ENCODE data around the gene TIMM21. TPM values are rescaled to one million over a fixed set of nuclear protein-coding genes. Genes with fewer than 3 reads are reported as not detected.

The TIMM21 gene
- total RNA-seq, 4 donors from 2014 or later = 16.9 to 28.9 (median 23.2) TPM

DNA sequence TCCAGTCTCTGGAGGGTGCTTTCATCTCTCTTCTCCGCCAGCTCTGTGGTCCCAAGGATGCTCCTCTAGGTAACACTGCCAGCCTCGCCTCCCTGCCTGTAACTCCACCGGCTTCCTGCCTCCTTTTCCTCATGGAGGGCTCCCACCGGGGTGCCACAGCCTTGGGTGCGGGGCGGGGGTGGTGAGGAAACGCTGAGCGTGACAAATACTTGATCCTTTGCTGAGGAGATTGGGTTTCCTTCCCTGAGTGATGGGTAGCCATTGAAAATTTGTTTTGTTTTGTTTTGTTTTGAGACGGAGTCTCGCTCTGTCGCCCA lies 25.1 kb downstream of the TIMM21 start:
- no peak for DNase-seq (ENCODE audit: low spot score in 2 of 2)
- WGBS, 2 donors = 91 to 92% methylated on average over 11 of the region's 11 CpGs
- TF ChIP-seq, protein P1, sequence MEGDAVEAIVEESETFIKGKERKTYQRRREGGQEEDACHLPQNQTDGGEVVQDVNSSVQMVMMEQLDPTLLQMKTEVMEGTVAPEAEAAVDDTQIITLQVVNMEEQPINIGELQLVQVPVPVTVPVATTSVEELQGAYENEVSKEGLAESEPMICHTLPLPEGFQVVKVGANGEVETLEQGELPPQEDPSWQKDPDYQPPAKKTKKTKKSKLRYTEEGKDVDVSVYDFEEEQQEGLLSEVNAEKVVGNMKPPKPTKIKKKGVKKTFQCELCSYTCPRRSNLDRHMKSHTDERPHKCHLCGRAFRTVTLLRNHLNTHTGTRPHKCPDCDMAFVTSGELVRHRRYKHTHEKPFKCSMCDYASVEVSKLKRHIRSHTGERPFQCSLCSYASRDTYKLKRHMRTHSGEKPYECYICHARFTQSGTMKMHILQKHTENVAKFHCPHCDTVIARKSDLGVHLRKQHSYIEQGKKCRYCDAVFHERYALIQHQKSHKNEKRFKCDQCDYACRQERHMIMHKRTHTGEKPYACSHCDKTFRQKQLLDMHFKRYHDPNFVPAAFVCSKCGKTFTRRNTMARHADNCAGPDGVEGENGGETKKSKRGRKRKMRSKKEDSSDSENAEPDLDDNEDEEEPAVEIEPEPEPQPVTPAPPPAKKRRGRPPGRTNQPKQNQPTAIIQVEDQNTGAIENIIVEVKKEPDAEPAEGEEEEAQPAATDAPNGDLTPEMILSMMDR (IDR thresholded peaks at IDR 0.05) = no peak
- no peak for TF ChIP-seq POLR2A (IDR thresholded peaks at IDR 0.05)
- intact Hi-C loops (cut with DNase I; ENCODE audit: low total_unique reads) = no loop called here
- no peak overlapping the region for H3K4me3 ChIP-seq (ENCODE audit: low read depth, poor library complexity, severe bottlenecking)

DNA sequence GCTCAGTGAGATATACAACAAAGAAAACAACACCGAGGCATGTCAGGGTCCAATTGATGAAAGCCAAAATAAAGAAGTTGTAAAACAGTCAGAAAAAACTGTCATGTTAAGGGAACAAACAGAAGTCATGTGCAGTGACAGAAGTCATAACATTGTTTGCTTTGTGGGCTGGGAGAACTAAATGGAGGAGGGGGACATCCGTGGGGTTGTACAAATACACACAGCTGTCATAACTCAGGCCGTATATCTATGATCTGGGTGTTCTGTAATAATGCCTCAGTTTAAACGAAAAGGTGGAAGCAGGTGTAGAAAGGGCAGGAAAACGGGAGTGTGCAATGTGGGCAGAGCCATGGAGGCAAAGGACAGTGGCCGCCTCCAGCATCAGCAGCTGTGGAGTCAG lies 27.3 kb downstream of the TIMM21 start:
- intact Hi-C loops (cut with DNase I; ENCODE audit: low total_unique reads) = no loop called here
- no peak for DNase-seq (ENCODE audit: low spot score in 2 of 2)
- no peak overlapping the region for H3K4me3 ChIP-seq (ENCODE audit: low read depth, poor library complexity, severe bottlenecking)
- 75 to 81% methylated on average over 6 of the region's 6 CpGs for WGBS, 2 donors
- no peak for TF ChIP-seq POLR2A (IDR thresholded peaks at IDR 0.05)
- TF ChIP-seq, protein P1 (IDR thresholded peaks at IDR 0.05) = no peak

DNA sequence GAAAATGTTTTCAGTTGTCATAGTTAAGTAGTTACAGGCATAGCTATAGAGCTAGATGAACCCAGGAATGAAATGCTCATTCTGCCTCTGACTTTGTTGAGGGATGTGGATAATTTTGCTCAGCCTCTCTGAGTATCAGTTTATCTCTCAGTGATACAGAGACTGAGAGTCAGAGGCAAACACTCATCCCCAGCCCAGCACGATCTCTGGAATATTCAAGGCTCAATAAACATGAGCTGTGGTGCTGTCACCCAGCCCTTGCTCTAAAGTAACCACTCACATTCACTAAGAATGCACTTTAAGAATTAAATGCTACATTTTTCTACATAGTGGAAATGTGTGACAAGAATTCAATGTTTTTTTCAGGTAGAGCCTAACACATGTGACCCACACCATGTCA lies 30.6 kb downstream of the TIMM21 start:
- no peak for DNase-seq (ENCODE audit: low spot score in 2 of 2)
- intact Hi-C loops (cut with DNase I; ENCODE audit: low total_unique reads) = no loop called here
- 71 to 93% methylated on average over 1 of the region's 1 CpG for WGBS, 2 donors
- TF ChIP-seq POLR2A (IDR thresholded peaks at IDR 0.05) = no peak
- TF ChIP-seq, protein P1 (IDR thresholded peaks at IDR 0.05) = no peak
- no peak overlapping the region for H3K4me3 ChIP-seq (ENCODE audit: low read depth, poor library complexity, severe bottlenecking)

DNA sequence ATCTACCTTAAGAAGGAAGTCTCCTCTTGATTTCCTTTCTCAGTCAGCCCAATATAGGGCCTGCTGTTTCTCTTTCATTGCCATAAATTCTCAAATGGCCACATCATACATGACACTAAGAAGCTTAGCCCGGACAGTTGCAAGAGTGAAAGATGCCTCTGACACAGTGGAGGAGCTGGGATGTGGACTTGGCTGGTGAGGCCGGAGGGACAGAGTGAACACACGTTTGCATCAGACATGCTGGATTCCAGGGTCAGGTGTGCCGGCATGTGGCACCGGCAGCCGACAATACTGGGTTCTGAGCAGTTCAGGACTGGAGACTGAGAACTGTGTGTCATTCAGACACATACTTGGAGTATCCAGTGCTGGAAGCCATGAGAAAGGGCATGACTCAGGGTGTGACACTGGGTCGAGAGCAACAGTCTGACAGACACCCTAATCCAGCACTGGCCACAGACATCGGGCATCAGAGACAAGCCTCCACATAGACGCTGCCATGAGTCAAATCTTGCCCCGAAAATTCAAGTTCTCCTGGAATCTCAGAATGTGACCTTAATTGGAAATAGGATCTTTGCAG lies 31.4 kb downstream of the TIMM21 start:
- H3K4me3 ChIP-seq (ENCODE audit: low read depth, poor library complexity, severe bottlenecking) = no peak overlapping the region
- WGBS, 2 donors = 78 to 86% methylated on average over 10 of the region's 10 CpGs
- TF ChIP-seq, protein P1 (IDR thresholded peaks at IDR 0.05) = no peak
- TF ChIP-seq POLR2A (IDR thresholded peaks at IDR 0.05) = no peak
- intact Hi-C loops (cut with DNase I; ENCODE audit: low total_unique reads) = no loop called here
- DNase-seq (ENCODE audit: low spot score in 2 of 2) = no peak

DNA sequence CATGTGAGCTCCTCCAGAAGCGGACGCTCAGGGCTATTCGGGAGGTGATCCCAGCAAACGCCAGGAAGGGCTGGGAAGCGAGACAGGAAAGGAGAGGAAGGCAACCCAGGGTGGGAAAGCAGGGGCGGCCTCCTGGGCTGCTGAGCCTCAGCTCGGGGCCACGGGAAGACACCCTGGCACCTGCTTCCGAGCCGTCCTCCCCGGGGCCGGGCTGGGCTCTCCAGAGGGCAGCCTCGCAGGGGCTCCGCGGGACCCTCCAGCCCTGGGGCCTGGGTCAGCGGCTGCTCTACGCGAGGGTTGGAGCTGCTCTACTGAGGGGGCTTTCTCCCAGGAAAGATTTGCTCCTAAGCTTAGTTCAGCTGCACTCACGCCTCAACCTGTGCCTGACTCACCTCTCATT lies 34.0 kb downstream of the TIMM21 start:
- no peak for DNase-seq (ENCODE audit: low spot score in 2 of 2)
- intact Hi-C loops (cut with DNase I; ENCODE audit: low total_unique reads) = no loop called here
- no peak overlapping the region for H3K4me3 ChIP-seq (ENCODE audit: low read depth, poor library complexity, severe bottlenecking)
- 92 to 97% methylated on average over 16 to 19 of the region's 19 CpGs for whole genome bisulfite sequencing, 2 donors
- TF ChIP-seq, protein P1 (IDR thresholded peaks at IDR 0.05) = no peak
- TF ChIP-seq POLR2A (IDR thresholded peaks at IDR 0.05) = no peak

DNA sequence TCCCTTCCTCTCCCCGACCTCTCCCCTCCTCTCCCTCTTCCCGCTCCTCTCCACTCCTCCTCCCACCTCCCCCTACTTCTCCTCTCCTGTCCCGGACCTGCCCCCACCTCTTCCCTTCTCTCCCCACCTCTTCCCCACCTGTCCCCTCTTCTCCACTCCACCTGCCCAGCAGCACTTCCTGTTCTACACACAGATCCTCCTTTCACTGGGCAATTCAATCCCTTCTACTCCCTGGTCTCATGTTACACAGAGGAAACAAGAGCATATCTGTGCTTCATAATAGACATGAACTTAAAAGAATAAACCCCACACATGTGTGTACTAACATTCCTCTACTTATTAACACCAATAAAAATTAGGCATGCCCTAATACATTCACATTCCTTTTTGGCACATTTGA lies 34.8 kb downstream of the TIMM21 start:
- TF ChIP-seq, protein P1 (IDR thresholded peaks at IDR 0.05) = no peak
- no peak for TF ChIP-seq POLR2A (IDR thresholded peaks at IDR 0.05)
- DNase-seq (ENCODE audit: low spot score in 2 of 2) = no peak
- intact Hi-C loops (cut with DNase I; ENCODE audit: low total_unique reads) = no loop called here
- WGBS, 2 donors = 43 to 52% methylated on average over 3 of the region's 3 CpGs
- no peak overlapping the region for H3K4me3 ChIP-seq (ENCODE audit: low read depth, poor library complexity, severe bottlenecking)

Measured in lower leg skin (tissue), 4 donors.